Kidney epithelial cell (primary cell): ENCODE data around the gene PELI2. TPM values are rescaled to one million over a fixed set of nuclear protein-coding genes. Genes with fewer than 3 reads are reported as not detected.

Experiments
- DNase-seq: peaks from one replicate; pipeline ENCODE4 v3.0.0-alpha.2; 2010; ENCODE audit warnings: low read depth
- H3K27me3 ChIP-seq: 2 replicates; pipeline ENCODE4 v1.6.0; 2011; ENCODE audit warnings: low read length; ENCODE audit not compliant: control insufficient read depth, insufficient read depth
- H3K36me3 ChIP-seq: 2 replicates; pipeline ENCODE4 v1.5.1; 2011; ENCODE audit warnings: low read length; ENCODE audit not compliant: control insufficient read depth, insufficient read depth
- H3K4me3 ChIP-seq: 2 replicates; pipeline ENCODE4 v1.5.1; 2011; ENCODE audit warnings: low read depth, mild to moderate bottlenecking, control low read depth, low read length
- total RNA-seq: library from RNA; depleted of rRNA; stranded (reverse); fragments of >200 nt; gene quantifications from 2 replicates; pipeline ENCODE4 v1.2.3, GENCODE V29; 2015
- TF ChIP-seq, protein P1 (sequence below): IDR thresholded peaks from 2 replicates; pipeline ENCODE4 v1.5.1; 2011; ENCODE audit warnings: mild to moderate bottlenecking, moderate library complexity, low read length, control low read depth, inconsistent platforms; ENCODE audit not compliant: insufficient read depth, poor library complexity, severe bottlenecking

PELI2 gene
- total RNA-seq, 1 donor from 2014 or later: 4.8 TPM

DNA sequence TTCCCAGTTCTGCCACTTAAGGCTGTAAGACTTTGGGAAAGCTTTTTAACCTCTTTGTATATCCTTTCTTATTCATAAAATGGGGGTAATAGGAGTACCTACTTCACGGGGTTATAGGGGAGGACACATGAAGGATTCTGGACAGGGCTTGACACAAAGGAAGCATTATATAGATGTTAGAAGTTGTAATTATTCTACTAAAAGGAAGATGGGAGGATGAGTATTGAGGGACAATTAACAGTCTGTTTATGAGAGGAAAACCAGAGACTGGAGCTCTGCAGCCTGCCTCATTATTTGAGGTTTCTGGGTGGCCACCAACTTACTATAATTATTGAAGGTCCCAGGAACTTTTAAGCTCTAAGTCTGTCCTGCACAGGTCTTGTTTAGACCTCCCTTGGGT, 34.0 kb downstream of the PELI2 start:
- Histone ChIP-seq H3K27me3 (no peaks in the 10 kb centered on the region), H3K4me3 (no peak overlapping the region), H3K36me3 (no peaks in the 10 kb centered on the region)
- TF ChIP-seq, protein P1, sequence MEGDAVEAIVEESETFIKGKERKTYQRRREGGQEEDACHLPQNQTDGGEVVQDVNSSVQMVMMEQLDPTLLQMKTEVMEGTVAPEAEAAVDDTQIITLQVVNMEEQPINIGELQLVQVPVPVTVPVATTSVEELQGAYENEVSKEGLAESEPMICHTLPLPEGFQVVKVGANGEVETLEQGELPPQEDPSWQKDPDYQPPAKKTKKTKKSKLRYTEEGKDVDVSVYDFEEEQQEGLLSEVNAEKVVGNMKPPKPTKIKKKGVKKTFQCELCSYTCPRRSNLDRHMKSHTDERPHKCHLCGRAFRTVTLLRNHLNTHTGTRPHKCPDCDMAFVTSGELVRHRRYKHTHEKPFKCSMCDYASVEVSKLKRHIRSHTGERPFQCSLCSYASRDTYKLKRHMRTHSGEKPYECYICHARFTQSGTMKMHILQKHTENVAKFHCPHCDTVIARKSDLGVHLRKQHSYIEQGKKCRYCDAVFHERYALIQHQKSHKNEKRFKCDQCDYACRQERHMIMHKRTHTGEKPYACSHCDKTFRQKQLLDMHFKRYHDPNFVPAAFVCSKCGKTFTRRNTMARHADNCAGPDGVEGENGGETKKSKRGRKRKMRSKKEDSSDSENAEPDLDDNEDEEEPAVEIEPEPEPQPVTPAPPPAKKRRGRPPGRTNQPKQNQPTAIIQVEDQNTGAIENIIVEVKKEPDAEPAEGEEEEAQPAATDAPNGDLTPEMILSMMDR: no peak
- DNase-seq: no peak

DNA sequence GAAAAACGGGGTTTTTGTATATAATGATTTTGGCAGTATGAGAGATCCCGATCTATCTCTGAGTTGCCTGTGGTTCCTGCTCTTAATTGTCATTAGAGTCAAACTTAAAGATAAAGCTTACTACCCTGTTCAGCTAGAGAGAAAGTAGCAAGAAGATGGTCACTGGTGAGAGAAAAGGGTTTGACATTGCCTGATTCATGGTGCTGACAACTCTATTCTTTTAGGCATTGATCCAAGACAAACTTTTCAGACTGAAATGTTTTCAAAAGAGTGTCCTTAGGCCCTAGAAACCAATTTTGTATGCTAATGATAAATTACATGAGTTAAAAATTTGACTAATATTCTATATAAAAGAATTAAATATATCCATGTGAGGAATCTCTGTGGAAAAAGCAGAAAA, 35.1 kb downstream of the PELI2 start:
- Histone ChIP-seq H3K36me3 (no peaks in the 10 kb centered on the region), H3K4me3 (no peak overlapping the region), H3K27me3 (no peaks in the 10 kb centered on the region)
- no peak for DNase-seq
- TF ChIP-seq, protein P1: no peak

DNA sequence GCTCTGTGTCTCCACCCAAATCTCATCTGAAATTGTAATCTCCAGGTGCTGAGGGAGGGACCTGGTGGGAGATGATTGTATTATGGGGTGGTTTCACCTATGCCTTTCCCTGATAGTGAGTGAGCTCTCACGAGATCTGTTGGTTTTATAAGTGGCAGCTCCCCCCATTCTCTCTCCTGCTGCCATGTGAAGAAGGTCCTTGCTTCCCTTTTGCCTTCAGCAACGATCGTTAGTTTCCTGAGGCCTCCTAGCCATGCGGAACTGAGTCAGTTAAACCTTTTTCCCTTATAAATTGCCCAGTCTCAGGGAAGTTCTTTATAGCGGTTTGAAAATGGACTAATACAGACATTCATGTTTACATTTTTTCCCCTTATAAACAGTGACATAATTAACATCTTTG, 36.1 kb downstream of the PELI2 start:
- Histone ChIP-seq H3K4me3 (no peak overlapping the region), H3K36me3 (no peaks in the 10 kb centered on the region), H3K27me3 (no peaks in the 10 kb centered on the region)
- TF ChIP-seq, protein P1: no peak
- no peak for DNase-seq

DNA sequence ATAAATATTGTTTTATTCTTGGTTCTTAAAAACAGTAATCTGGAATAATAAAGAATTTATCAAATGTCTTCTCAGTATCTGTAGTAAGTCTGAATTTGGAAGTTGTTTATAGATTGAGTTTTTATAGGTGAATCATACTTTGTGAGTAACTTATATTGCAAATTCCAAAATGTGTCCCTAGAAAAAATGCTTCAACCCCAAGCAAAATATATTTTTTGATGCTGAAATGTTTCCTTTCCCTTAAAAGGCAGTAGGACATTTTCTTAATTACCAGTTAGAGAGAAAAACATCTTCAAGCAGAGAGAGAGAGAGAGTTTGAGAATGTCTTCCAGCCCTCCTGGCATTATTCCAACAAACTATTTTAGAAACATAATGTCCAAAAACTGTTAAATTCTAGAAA, 37.9 kb downstream of the PELI2 start:
- no peak for DNase-seq
- Histone ChIP-seq H3K4me3 (no peak overlapping the region), H3K27me3 (no peaks in the 10 kb centered on the region), H3K36me3 (no peaks in the 10 kb centered on the region)
- TF ChIP-seq, protein P1: no peak

DNA sequence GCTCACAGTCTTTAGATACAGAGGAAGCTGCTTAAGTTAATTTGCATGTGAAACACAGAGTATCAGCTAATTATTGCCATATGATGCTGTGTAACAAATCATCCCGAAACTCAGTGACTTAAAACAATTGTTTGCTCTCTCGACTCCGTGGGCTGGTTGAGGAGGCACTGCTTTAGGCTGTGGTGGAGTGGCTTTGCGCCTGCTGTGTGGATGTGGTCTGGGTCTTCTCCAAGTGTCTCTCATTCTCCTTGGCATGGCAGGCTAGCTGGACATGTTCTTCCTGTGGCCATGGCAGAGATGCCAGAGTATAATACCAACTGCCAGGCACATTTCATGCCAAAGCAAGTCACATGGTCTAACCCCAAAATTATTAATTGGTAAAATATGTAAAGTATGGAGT, 40.9 kb downstream of the PELI2 start:
- DNase-seq: no peak
- TF ChIP-seq, protein P1: no peak
- no peak overlapping the region for H3K4me3 ChIP-seq

DNA sequence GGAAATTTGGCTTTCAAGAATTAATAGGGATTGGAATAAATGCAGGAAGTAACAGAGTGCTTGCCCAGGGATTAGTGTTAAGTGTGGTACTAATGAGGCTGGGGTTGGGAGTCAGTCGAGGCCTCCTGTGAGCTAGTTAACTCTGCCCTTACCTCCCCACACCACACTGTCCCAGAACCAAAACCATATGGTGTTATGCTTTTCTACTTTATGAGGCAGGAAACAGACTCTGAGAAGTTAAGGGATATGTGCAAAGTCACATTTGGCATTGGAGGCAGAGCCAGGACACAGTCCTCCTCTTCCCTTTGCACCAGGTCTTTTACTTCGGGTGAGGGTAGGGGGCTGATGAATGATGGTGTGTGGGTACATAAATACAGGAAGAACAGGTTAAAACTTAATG, 41.9 kb downstream of the PELI2 start:
- Histone ChIP-seq H3K4me3 (no peak overlapping the region), H3K27me3 (no peaks in the 10 kb centered on the region), H3K36me3 (no peaks in the 10 kb centered on the region)
- DNase-seq: no peak
- TF ChIP-seq, protein P1: no peak

More for the DNA sequence above, 40.9 kb downstream of the PELI2 start:
- no peaks in the 10 kb centered on the region for H3K36me3 ChIP-seq
- H3K27me3 ChIP-seq: no peaks in the 10 kb centered on the region
